SKM-1 treated with dmso at 0.1 percent for 144 hours (cell line): ENCODE measurements around the gene NOL7.
A peak's percentile ranks its signal among the peaks of the same experiment; 100 is the strongest.

ENCODE experiments used
- DNase-seq: peaks from one replicate; lab custom pipeline; 2025; ENCODE audit not compliant: unreplicated experiment; lab: John Stamatoyannopoulos, UW

NOL7 gene

DNA sequence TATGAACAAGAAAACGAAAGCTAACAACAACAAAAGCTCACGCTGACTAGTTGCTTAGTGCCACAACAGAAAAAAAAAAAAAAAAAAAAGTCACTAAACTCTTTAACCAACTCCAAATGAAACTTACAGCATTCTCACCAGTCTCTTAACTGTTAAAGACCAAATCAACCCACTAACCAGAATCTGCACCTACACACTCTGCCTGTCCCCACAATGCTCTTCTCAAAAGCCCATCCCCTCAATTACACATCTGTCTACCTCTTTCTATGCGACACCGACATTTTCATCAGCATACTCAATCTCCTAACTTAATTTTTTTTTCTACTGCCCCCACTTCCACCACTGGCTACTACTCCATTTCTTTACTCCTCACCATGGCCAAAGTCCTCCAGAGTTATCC, 34.3 kb downstream of the NOL7 start:
- no peak for DNase-seq

- DNase-seq, result no peak
Observed at GRCh38 chr6:13653296-13653695, 38.2 kb downstream of the NOL7 start.

DNA sequence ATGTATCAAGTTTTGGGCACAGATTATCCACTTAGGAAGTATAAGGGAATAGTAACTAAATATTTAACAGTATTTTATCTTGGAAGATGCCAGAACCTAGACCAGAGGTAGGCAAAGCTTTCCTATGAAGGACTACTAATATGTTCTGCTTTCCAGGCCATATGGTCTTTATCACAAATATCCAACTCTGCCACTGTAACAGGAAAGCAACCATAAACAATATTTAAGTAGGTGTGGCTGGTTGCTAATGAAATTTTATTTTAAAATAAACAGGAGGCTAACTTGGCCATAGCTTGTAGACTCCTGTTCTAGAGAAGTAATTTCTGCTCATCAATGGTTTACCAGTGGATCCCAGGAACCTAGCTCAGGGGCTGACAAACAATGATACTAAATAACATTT, 39.4 kb downstream of the NOL7 start:
- no peak for DNase-seq

DNA sequence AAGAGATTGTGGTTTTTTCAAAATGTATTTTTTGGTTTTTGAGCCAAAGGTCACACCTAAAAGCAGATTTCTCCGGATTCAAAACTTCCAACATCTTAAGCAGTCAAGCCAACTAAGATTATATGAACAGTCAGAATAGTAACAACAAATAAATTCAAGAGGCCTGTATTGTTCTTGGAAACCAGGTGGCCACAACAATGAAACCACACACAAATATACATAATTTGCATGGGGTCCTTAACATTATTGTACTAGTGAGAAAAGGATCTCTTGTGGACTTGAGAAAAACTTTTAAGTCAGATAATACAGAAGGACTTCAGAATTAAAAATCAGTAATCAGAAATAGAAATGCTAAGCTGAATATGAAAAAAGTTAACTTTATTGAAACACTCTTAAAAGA, 40.6 kb downstream of the NOL7 start:
- no peak for DNase-seq

- no peak for DNase-seq
Observed at GRCh38 chr6:13660273-13660672, 45.1 kb downstream of the NOL7 start.

DNA sequence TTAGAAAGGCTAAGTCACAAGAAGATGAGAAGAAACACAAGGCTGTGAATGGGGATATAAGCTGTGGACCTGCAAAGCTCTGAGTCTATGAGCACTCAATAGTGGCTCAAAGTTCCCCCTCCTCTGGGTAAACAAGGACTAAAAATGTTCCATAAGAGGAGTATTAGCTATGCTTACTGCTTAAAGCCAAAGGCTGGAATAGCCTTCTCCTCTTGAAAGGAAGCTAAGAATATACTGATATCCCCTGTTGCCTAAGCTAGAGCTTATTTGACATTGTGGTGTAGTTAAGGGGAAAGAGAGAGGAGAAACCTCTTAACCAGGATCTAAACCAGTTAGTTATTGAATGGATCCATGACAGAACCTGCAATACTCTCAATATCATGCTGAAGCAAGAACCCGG, 45.8 kb downstream of the NOL7 start:
- DNase-seq, result no peak

DNA sequence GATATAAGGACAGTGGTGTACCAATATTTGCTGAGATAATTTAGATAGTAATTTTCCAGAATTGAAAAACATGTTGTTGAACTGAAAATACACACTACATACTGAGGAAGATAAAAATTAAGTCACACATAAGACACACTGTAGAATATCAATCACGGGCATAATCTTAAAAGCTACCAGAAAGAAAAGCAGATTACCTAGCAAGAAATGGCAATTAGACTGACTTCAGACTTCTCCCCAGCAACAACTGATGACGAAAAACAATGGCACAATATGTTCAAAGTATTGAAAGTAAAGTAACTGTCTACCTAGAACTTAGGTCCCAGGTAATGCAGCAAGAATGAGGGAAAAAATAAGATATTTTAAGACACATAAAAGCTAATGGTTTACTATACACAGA, 46.5 kb downstream of the NOL7 start:
- DNase-seq, result no peak

DNA sequence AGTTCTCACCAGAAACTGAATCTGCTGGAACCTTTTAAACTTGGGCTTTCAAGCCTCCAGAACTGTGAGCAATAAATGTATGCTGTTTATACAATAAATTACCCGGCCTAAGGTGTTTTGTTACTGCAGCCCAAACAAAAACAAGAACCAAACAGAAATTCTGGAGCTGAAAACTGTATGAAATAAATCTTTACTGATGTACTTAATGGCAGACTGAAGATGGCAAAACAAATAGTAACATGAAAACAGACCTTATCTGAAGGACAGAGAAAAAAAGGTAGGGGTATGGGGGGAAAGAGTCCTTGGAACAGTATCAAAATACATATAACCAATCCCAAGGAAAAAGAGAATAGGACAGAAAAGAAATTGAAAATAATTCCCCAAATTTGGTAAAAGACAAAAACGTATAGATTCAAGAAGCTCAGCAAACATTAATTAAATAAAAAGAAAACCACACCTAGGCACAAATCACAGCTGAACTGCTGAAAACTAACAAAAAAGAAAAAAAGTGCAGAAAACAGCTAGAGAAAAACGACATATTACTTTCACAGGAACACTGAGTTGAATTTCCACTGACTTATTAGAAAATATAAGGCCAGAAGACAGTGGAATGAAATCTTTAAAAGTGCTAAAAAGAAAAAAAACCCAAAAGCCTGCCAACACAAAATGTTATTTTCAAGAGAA, 47.7 kb downstream of the NOL7 start:
- DNase-seq, result no peak

DNA sequence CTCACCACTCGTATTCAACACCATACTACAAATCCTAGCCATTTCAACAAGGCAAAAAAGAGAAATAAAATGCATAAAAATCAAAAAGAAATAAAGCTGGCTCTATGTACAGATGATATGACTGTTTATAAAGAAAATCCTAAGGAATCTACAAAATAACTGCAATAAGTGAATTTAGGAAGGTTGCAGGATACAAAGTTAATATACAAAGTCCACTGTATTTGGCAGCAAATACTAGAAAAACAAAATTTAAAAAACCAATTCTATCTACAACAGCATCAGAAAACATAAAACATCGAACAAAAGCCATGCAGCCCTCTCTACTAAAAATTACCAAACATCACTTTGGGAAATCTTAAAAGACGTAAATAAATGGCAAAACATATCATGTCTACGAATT, 48.9 kb downstream of the NOL7 start:
- no peak for DNase-seq

- DNase-seq, result no peak
Observed at GRCh38 chr6:13664703-13665352, 49.7 kb downstream of the NOL7 start.

DNA sequence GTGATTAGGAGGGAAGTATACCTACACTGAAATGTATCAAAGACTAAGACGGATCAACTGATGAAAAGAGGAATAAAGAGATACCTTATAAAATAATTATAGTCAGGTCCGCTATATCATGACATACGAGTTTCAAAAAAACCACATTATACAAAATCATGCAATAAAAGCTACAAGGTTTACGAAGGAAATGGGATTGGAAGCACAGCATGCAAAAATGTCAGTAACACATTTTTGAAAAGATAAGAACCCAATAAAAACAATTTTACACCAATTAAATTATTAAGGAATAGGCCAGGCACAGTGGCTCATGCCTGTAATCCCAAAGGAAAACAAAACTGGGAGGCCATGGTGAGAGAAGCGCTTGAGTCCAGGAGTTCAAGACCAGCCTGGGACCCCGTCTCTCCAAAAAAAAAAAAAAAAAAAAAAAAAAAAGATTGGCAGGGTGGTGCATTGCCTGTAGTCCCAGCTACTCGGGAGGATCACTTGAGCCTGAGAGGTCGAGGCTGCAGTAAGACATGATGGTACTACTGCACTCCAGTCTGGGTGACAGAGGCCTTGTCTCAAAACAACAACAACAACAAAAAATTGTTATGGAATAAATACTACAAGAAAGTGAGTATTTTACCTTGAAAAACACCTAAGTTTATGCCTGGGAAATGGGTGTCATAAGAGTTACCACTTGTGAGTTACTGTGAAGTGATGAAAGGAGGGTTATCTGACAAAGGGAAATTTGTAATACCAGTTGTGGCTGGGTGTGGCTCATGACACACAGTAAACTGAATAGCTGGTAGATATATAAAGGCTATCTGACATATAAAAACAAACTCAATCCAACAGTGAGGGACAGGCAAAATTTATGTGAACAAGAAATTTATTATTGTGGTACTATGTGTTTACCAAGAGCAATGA, 51.3 kb downstream of the NOL7 start:
- no peak for DNase-seq

GRCh38 chr6:13667655-13668054, 52.5 kb downstream of the NOL7 start:
- no peak for DNase-seq

GRCh38 chr6:13668291-13668928, 53.3 kb downstream of the NOL7 start:
- DNase-seq, result peak; percentile 31

- no peak for DNase-seq
Observed at GRCh38 chr6:13669476-13669875, 54.3 kb downstream of the NOL7 start.
